ENCODE measurements around the gene ATR.
"Not testable (repeated sequence)": the region's sequence is repeated elsewhere in the genome, so short reads cannot be mapped to it uniquely, and the experiment has no call there.

Gene ATR

DNA sequence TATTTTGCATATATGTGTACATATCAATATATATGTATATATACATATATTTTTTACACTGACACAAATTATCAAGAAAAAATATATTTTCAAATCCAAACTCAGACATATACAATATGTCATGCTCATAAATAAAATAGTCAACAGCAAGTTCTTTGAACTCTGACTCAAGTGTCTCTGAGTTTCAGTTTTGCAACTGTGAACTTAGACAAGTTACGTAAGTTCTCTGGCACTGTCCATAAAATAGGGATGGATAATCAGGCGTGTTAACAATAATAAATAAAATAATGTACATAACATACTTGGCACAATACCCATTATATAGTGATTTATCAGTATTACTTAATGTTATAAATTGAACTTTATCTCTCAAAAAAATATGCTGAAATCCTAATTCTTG lies 118.6 kb downstream of the ATR start:
- no peak for DNase-seq (ENCODE audit: low read depth, low spot score)
- no peak overlapping the region for H3K27ac ChIP-seq

DNA sequence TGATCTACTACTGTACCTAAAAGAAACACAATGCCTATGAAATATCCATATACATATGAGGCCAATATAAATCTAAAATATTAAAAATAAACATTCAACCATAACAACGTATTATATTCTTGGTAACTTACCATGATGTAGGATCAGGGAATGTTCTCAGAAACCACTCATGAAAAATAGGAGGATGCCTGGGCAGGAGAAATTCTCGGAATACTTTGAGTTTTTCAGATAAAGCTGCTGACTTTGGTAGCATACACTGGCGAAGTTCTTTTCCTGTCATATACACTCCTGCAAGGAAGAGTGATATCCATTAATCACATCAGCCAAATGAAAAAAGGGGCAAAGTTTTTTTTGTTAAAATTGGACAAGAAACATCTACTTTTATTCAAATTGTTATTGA lies 119.4 kb downstream of the ATR start:
- DNase-seq (ENCODE audit: low read depth, low spot score) = no peak

GRCh38 chr3:142450881-142451280 lies 127.7 kb downstream of the ATR start:
- DNase-seq (ENCODE audit: low read depth, low spot score) = no peak

More for the DNA sequence above, 119.4 kb downstream of the ATR start:
- H3K27ac ChIP-seq = no peak overlapping the region

GRCh38 chr3:142450189-142450588 lies 128.3 kb downstream of the ATR start:
- H3K27ac ChIP-seq = no peak overlapping the region
- no peak for DNase-seq (ENCODE audit: low read depth, low spot score)

More at GRCh38 chr3:142450881-142451280, 127.7 kb downstream of the ATR start:
- no peak overlapping the region for H3K27ac ChIP-seq

DNA sequence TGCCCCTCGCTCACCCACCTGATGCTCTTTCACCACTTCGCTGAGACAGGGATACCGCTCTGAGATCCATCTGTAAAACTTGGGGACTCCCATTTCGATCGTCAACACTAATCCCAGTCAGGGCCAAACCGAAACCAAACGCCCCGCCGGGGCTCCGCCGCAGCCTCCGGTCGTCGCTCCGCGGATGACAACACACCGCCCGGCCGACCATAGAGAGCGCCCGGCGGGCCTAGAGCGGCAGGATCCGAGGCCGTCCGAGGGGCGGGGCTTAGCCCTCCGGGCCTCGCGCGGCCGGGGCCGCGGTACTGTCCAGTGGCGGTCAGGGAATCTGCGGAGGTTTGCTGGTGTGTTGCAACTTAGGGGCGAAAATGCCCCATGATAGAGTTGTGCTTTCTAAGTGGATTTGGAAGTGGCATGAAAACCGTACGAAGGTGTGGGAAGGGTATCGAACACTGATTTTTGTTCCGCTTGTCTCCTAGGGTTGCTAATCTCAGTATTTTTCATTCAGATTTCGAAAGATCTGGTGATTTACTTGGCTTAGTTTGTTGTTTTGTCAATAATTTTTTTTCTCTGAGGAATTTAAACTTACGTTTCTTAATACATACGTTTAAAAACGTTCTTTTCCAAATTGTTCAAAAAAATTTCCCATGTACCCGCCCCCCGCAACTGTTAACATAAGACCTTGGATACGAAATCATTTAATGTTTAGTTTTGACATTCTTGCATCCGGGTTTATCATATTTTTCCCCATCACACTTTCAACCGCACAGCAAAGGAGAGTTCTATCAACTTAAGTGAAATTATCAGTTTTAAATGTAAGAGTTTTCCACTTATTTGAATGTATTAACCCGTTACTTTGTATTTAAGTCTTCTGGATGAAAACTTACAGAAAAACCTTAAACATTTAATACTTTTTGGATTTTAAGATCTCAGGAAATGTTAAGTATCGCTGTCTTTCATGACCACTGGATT lies 130.4 kb downstream of the ATR start, which contains the start of gene XRN1:
Gene XRN1, minus strand, starts transcription at position 186 of the 972 bp plus-strand sequence. Its CDS starts 93 bp downstream, at position 93.
- peak; percentile 59 for DNase-seq (ENCODE audit: low read depth, low spot score)
- H3K27ac ChIP-seq = peak within 1 kb of the TSS; percentile 73

- H3K27ac ChIP-seq = peak overlapping the region; percentile 73
- DNase-seq (ENCODE audit: low read depth, low spot score) = no peak
These were observed 131.2 kb downstream of the ATR start for GRCh38 chr3:142447301-142447851.

DNA sequence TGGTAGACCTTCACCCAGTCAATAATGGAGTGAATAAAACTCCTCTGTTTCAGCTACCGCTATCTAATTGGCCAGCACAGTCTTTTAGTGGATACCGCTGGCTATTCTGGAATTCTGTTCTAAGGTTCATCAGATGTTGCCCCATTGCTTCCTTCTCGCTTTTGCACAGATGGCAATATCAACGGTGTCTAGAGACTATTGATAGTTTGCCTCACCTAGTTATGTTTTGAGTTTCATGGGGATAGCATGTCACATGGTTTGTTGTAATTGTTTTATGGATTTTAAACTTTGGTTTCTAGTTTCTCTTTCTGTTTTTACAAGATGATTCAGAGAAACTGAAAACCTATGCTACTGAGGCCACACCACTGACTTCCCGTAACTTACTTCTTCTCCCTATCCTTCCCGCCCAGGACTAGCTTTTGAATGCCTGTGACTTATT lies 132.7 kb downstream of the ATR start:
- H3K27ac ChIP-seq = no peak overlapping the region
- DNase-seq (ENCODE audit: low read depth, low spot score) = no peak

GRCh38 chr3:142444343-142444742 lies 134.2 kb downstream of the ATR start:
- DNase-seq (ENCODE audit: low read depth, low spot score) = no peak
- H3K27ac ChIP-seq = no peak overlapping the region

DNA sequence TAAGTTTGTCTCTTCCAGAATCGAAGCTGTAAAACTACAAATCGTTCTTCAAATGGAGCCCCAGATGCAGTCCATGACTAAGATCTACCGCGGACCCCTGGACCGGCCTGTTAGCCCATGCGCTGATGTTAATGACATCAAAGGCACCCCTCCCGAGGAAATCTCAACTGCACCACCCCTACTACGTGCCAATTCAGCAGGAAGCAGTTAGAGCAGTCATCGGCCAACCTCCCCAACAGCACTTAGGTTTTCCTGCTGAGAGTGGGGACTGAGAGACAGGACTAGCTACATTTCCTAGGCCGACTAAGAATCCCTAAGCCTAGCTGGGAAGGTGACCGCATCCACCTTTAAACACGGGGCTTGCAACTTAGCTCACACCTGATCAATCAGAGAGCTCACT lies 135.5 kb downstream of the ATR start:
- not testable (repeated sequence) for DNase-seq (ENCODE audit: low read depth, low spot score); H3K27ac ChIP-seq

DNA sequence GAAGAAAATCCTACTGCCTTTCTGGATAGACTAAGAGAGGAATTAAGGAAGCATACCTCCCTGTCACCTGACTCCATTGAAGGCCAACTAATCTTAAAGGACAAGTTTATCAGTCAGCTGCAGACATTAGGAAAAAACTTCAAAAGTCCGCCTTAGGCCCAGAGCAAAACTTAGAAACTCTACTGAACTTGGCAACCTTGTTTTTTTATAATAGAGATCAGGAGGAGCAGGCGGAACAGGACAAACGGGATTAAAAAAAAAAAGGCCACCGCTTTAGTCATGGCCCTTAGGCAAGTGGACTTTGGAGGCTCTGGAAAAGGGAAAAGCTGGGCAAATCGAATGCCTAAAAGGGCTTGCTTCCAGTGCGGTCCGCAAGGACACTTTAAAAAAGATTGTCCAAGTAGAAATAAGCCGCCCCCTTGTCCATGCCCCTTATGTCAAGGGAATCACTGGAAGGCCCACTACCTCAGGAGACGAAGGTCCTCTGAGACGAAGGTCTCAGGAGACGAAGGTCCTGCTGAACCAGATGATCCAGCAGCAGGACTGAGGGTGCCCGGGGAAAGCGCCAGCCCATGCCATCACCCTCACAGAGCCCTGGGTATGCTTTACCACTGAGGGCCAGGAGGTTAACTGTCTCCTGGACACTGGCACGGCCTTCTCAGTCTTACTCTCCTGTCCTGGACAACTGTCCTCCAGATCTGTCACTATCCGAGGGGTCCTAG lies 138.9 kb downstream of the ATR start:
- H3K27ac ChIP-seq; DNase-seq (ENCODE audit: low read depth, low spot score): not testable (repeated sequence)

GRCh38 chr3:142438096-142438495 lies 140.4 kb downstream of the ATR start:
- DNase-seq (ENCODE audit: low read depth, low spot score) = not testable (repeated sequence)

DNA sequence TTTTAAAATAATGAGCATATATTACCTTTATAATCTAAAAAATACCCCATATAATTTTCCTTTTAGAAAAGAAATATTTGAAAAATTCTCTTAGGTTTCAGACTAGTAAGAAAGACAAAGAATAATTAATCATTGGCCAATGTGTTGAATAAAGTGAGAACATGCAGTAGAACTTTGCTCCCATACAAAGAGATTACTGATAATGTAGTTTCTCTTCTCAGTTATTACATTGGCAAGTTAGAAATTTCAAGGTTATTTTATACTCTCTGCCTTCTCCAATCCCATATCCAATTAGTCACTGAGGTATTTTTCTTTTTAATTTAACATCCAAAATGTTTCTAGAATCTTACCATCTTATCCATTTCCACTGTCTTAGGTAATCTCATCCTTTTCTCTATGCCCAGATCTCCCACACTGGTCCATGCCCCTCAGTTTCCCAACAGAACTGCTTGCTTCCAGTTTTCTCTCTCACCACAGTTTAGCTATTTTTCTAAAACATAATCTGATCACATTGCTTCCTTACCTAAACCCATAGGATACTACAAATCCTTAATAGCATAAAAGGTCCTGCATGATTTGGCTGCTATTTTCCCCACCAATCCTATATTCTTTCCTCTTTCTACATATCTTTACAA lies 141.5 kb downstream of the ATR start:
- no peak for DNase-seq (ENCODE audit: low read depth, low spot score)

More at GRCh38 chr3:142438096-142438495, 140.4 kb downstream of the ATR start:
- H3K27ac ChIP-seq = not testable (repeated sequence)

GRCh38 chr3:142434503-142434902 lies 144.0 kb downstream of the ATR start:
- DNase-seq (ENCODE audit: low read depth, low spot score) = no peak
- H3K27ac ChIP-seq = no peak overlapping the region

More for the DNA sequence above, 141.5 kb downstream of the ATR start:
- no peak overlapping the region for H3K27ac ChIP-seq

DNA sequence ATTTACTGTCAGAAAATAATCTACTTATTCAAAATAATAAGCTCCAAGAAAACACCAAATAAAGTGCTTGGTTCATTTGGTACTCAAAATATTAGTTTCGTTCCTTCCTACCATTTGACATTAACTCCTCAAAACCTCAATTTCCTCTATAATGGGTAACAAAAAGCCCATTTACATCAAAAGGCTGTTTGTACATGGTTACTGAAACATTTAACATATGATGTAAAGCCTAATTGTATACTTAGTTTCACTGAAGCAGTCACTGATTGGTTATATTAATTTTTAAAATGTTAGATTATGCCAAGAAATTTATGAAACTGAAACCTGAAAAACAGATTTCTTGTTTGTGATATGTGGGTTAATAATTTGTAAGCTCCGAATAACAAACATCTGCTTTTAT lies 145.4 kb downstream of the ATR start:
- H3K27ac ChIP-seq = no peak overlapping the region
- DNase-seq (ENCODE audit: low read depth, low spot score) = no peak

DNA sequence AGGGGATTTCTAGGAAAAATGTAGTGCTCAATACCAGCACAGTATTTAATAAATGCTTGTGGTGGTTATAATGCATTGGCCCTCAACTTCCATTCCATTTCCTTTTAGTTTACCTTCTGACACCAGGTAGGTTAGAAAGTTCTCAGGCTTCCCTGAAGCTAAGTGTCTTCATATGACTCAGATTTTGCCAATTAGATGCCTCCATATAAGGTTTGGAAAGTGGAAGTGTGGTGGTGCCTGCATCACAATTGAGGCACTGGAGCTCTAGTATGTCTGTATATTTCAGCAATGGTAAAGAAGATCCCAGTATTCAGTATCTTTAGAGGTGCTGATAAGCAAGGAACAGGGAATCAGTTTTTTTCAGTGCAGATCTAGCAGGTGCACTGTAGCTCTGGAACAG lies 149.0 kb downstream of the ATR start:
- no peak overlapping the region for H3K27ac ChIP-seq
- no peak for DNase-seq (ENCODE audit: low read depth, low spot score)

DNA sequence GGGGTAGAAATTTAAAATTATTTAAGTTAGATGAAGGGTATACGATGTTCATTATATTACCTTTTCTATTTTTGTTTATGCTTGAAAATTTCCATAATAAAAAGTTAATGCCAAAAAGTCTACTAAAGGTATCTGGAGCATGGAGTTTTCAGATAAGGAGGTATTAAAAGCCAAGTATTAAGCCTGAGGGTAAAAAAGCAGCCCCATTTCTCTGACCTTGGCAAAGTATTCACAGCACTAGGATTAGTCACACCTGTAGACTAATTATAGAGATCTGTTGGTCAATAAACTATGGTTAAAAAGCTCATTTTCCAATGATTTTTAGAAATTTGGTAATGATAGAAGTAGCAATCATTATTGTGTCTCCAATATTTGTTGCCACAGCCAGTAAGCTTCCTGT lies 153.8 kb downstream of the ATR start:
- DNase-seq (ENCODE audit: low read depth, low spot score) = no peak
- no peak overlapping the region for H3K27ac ChIP-seq

GRCh38 chr3:142418926-142419592 lies 159.5 kb downstream of the ATR start:
- no peak for DNase-seq (ENCODE audit: low read depth, low spot score)
- no peak overlapping the region for H3K27ac ChIP-seq

- H3K27ac ChIP-seq = no peak overlapping the region
- no peak for DNase-seq (ENCODE audit: low read depth, low spot score)
These were observed 161.2 kb downstream of the ATR start for GRCh38 chr3:142417302-142417701.

GRCh38 chr3:142400537-142400936 lies 178.0 kb downstream of the ATR start:
- not testable (repeated sequence) for H3K27ac ChIP-seq; DNase-seq (ENCODE audit: low read depth, low spot score)
